K562 (cell line): ENCODE data around the gene SULT2B1. TPM values are rescaled to one million over a fixed set of nuclear protein-coding genes. Genes with fewer than 3 reads are reported as not detected.

Experiments used
- CTCF ChIP-seq, 3 experiments: IDR thresholded peaks in 2 of 3; conservative IDR thresholded peaks in 1 of 3; 2 replicates each; pipeline ENCODE4 v1.5.1; 2011 to 2012; ENCODE audit warnings: low read length in 3 of 3, mild to moderate bottlenecking in 3 of 3, control low read depth in 2 of 3, improper control_type of control experiment in 1 of 3, inconsistent platforms in 1 of 3, low read depth in 1 of 3, mixed read lengths in 1 of 3, moderate library complexity in 1 of 3; ENCODE audit not compliant: insufficient read depth in 2 of 3
- E2F5 ChIP-seq: sonication (generic); formaldehyde crosslinking; IDR thresholded peaks from 2 replicates; pipeline ENCODE4 v1.8.0; 2022; ENCODE audit warnings: mild to moderate bottlenecking, missing genetic modification reagents
- FIP1L1 ChIP-seq: fragments of 200-400 bp; formaldehyde crosslinking; IDR thresholded peaks from 2 replicates; pipeline ENCODE4 v1.6.1; 2018; ENCODE audit warnings: mild to moderate bottlenecking, low read depth, low read length; ENCODE audit not compliant: poor library complexity, severe bottlenecking
- GABPB1 ChIP-seq: sonication (generic); formaldehyde crosslinking; IDR thresholded peaks from 2 replicates; pipeline ENCODE4 v1.8.0; 2022; ENCODE audit warnings: mild to moderate bottlenecking, missing genetic modification reagents
- HDAC1 ChIP-seq, 2 experiments: fragments of 450-650 bp; IDR thresholded peaks; 2 replicates each; pipeline ENCODE4 v1.6.1; 2016 to 2017; ENCODE audit warnings: inconsistent platforms in 1 of 2, mild to moderate bottlenecking in 1 of 2, moderate library complexity in 1 of 2
- HNRNPK ChIP-seq: fragments of 200-400 bp; formaldehyde crosslinking; IDR thresholded peaks from one replicate; pipeline ENCODE4 v1.6.1; 2018; ENCODE audit warnings: mild to moderate bottlenecking, low read depth, low read length; ENCODE audit not compliant: poor library complexity, severe bottlenecking
- HNRNPUL1 ChIP-seq: fragments of 200-400 bp; formaldehyde crosslinking; IDR thresholded peaks from 2 replicates; pipeline ENCODE4 v1.6.1; 2017; ENCODE audit warnings: low read length
- IFI16 ChIP-seq: fragments of 250-450 bp; sonication (Bioruptor Pico); IDR thresholded peaks from 2 replicates; pipeline ENCODE4 v2.1.2; 2022; ENCODE audit warnings: mild to moderate bottlenecking, inconsistent platforms
- KLF1 ChIP-seq: fragments of 450-650 bp; IDR thresholded peaks from 2 replicates; pipeline ENCODE4 v1.6.1; 2016; ENCODE audit warnings: missing genetic modification characterization, missing compliant biosample characterization
- MAFF ChIP-seq: IDR thresholded peaks from 2 replicates; pipeline ENCODE4 v1.6.1; 2012; ENCODE audit warnings: low read length, improper control_type of control experiment
- PHB2 ChIP-seq: fragments of 450-650 bp; IDR thresholded peaks from 2 replicates; pipeline ENCODE4 v1.6.1; 2017; ENCODE audit warnings: low read depth
- POLR2B ChIP-seq: fragments of 450-650 bp; IDR thresholded peaks from 2 replicates; pipeline ENCODE4 v1.6.1; 2018; ENCODE audit warnings: low read depth; ENCODE audit not compliant: partially characterized antibody
- SMAD2 ChIP-seq: fragments of 150-350 bp; IDR thresholded peaks from 2 replicates; pipeline ENCODE4 v1.6.1; 2014; ENCODE audit warnings: low read depth, mild to moderate bottlenecking, low read length
- SREBF1 ChIP-seq: fragments of 150-350 bp; IDR thresholded peaks from 2 replicates; pipeline ENCODE4 v1.6.1; 2014; ENCODE audit warnings: antibody characterized with exemption, low read depth, low read length, borderline replicate concordance
- ZNF143 ChIP-seq: sonication (generic); formaldehyde crosslinking; IDR thresholded peaks from 2 replicates; pipeline ENCODE4 v1.9.0; 2022; ENCODE audit warnings: mild to moderate bottlenecking, missing genetic modification reagents
- ZNF384 ChIP-seq: IDR thresholded peaks from 2 replicates; pipeline ENCODE4 v1.6.1; 2012; ENCODE audit warnings: low read depth, low read length, improper control_type of control experiment
- ZNF431 ChIP-seq: sonication (generic); formaldehyde crosslinking; IDR thresholded peaks from 2 replicates; pipeline ENCODE4 v1.8.0; 2022; ENCODE audit warnings: mild to moderate bottlenecking, missing genetic modification reagents
- ZNF75A ChIP-seq: fragments of 450-650 bp; formaldehyde crosslinking; IDR thresholded peaks from 2 replicates; pipeline ENCODE4 v1.4.0; 2020; ENCODE audit warnings: mild to moderate bottlenecking
- ZNF764 ChIP-seq: fragments of 250-450 bp; sonication (Bioruptor Pico); IDR thresholded peaks from 2 replicates; pipeline ENCODE4 v1.4.0; 2020; ENCODE audit warnings: low read depth, mild to moderate bottlenecking, moderate library complexity
- polyA plus RNA-seq, 8 experiments: library from polyadenylated mRNA; depleted of rRNA in 4 of 8; stranded (reverse) in 5 of 8; unstranded in 3 of 8; fragments of >200 nt; fragmentation: Nextera tagmentation in 2 of 8; fragmentation: Illumina TruSeq in 1 of 8; extraction: Ambion mirVana in 2 of 8; extraction: Trizol in 1 of 8; gene quantifications; 2 replicates each; pipeline versions ENCODE4 v1.2.1 to v1.2.3, GENCODE V29; 2011 to 2014; ENCODE audit warnings: inconsistent platforms in 1 of 8, missing spikeins in 1 of 8
- total RNA-seq, 7 experiments: library from RNA; depleted of rRNA in 6 of 7; stranded (reverse); fragments of >200 nt in 6 of 7; fragmentation: Illumina TruSeq in 2 of 7; extraction: Trizol in 2 of 7; gene quantifications; 2 replicates each; pipeline versions ENCODE4 v1.2.1 to v1.2.3, GENCODE V29; 2011 to 2021; ENCODE audit warnings: low replicate concordance in 1 of 7
- TF ChIP-seq, protein P1 (sequence below): fragments of 250-450 bp; sonication (Bioruptor Pico); IDR thresholded peaks from 2 replicates; pipeline ENCODE4 v1.5.0; 2021
- TF ChIP-seq, protein P2 (sequence below): IDR thresholded peaks from 2 replicates; pipeline ENCODE4 v1.6.1; 2012; ENCODE audit warnings: low read depth, low read length, improper control_type of control experiment, borderline replicate concordance
- TF ChIP-seq, protein P3 (sequence below): fragments of 450-650 bp; formaldehyde crosslinking; IDR thresholded peaks from 2 replicates; pipeline ENCODE4 v1.4.0; 2020; ENCODE audit warnings: mild to moderate bottlenecking, mixed read lengths

Gene SULT2B1
- total and polyA plus RNA-seq, 9 of the 15 experiments (the other 6 are each of a cell fraction or from before 2014, with no cell fraction given) = 0.09 to 0.62 (median 0.22) TPM; not detected in 2

DNA sequence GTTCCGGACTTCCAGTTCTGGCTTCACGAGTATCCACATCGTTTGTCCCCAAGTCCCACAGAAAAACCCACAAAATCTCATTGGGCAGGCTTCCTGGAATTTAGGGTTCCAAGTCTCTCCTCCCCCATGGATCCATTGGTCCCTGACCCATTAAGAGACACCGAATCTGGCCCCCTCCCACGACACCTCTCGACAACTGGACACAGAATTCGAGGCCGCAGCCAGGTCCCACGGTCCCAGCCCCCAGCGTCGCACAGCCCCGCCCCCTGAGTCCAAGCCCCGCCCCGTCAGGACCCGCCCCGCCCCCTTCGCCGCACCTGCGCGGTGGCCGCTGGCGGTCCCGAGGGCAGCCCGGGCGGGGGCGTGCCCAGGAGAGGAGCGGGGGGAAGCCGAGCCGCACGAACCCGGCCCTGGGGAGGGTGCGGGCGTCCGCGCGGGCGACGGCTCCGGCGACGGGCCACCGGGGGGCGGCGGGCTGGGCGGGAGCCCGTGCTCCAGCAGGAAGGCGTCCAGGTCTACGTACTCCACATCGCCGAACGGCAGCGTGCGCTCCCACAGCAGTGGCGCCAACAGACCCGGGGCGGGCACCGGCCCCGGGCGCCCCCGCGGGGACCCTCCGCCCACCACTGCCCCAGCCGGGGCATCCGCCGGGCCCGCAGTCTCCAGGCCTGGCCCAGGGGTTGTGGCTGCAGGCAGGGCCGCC, 83.4 kb downstream of the SULT2B1 start (continued):
- TF ChIP-seq HNRNPK (no peak), HNRNPUL1 (no peak), PHB2 (no peak), POLR2B (peak; percentile 62), E2F5 (no peak), FIP1L1 (peak; percentile 45), ZNF764 (CRISPR knock-in tag) (no peak), GABPB1 (no peak), SMAD2 (no peak), ZNF143 (CRISPR knock-in tag) (no peak), IFI16 (CRISPR knock-in tag) (no peak), MAFF (no peak), CTCF (IDR thresholded peaks at IDR 0.05 in 2 of 3, conservative IDR thresholded peaks at IDR 0.05 in 1 of 3; ENCODE audit: insufficient read depth in 2 of 3, low read depth in 1 of 3, low read length in 3 of 3) (0 out of 6 replicates have a peak, but pooled peaks of 1 of the 3 experiments have one; percentile 7), ZNF384 (no peak), HDAC1 (IDR thresholded peaks at IDR 0.05) (0 out of 4 replicates have a peak, but pooled peaks of 1 of the 2 experiments have one; percentile 12), ZNF431 (CRISPR knock-in tag) (no peak), ZNF75A (CRISPR knock-in tag) (no peak), KLF1 (tag) (no peak), SREBF1 (no peak)
- TF ChIP-seq, protein P1, sequence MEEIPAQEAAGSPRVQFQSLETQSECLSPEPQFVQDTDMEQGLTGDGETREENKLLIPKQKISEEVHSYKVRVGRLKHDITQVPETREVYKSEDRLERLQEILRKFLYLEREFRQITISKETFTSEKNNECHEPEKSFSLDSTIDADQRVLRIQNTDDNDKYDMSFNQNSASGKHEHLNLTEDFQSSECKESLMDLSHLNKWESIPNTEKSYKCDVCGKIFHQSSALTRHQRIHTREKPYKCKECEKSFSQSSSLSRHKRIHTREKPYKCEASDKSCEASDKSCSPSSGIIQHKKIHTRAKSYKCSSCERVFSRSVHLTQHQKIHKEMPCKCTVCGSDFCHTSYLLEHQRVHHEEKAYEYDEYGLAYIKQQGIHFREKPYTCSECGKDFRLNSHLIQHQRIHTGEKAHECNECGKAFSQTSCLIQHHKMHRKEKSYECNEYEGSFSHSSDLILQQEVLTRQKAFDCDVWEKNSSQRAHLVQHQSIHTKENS (CRISPR knock-in tag) = no peak
- TF ChIP-seq, protein P2, sequence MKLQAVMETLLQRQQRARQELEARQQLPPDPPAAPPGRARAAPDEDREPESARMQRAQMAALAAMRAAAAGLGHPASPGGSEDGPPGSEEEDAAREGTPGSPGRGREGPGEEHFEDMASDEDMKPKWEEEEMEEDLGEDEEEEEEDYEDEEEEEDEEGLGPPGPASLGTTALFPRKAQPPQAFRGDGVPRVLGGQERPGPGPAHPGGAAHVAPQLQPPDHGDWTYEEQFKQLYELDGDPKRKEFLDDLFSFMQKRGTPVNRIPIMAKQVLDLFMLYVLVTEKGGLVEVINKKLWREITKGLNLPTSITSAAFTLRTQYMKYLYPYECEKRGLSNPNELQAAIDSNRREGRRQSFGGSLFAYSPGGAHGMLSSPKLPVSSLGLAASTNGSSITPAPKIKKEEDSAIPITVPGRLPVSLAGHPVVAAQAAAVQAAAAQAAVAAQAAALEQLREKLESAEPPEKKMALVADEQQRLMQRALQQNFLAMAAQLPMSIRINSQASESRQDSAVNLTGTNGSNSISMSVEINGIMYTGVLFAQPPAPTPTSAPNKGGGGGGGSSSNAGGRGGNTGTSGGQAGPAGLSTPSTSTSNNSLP = no peak
- TF ChIP-seq, protein P3, sequence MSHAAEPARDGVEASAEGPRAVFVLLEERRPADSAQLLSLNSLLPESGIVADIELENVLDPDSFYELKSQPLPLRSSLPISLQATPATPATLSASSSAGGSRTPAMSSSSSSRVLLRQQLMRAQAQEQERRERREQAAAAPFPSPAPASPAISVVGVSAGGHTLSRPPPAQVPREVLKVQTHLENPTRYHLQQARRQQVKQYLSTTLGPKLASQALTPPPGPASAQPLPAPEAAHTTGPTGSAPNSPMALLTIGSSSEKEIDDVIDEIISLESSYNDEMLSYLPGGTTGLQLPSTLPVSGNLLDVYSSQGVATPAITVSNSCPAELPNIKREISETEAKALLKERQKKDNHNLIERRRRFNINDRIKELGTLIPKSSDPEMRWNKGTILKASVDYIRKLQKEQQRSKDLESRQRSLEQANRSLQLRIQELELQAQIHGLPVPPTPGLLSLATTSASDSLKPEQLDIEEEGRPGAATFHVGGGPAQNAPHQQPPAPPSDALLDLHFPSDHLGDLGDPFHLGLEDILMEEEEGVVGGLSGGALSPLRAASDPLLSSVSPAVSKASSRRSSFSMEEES (CRISPR knock-in tag) = no peak
